H1 (cell line): ENCODE data around the gene CUL4A. TPM values are rescaled to one million over a fixed set of nuclear protein-coding genes. Genes with fewer than 3 reads are reported as not detected.

Source experiments
- CTCF ChIA-PET: fragments of 300-600 bp; sonication (Branson Sonifier 250); formaldehyde crosslinking; loops from one replicate; lab custom pipeline; 2021; ENCODE audit not compliant: partially characterized antibody; lab: Charles Lee
- POLR2A ChIA-PET: fragments of 300-600 bp; sonication (Branson Sonifier 250); formaldehyde crosslinking; loops from one replicate; lab custom pipeline; 2021; ENCODE audit warnings: inconsistent platforms; ENCODE audit not compliant: partially characterized antibody; lab: Charles Lee
- DNase-seq, 2 experiments: peaks; one replicate each; pipeline versions ENCODE4 v3.0.0 to v3.0.0-alpha.2; 2010 to 2022; ENCODE audit warnings: low spot score in 2 of 2, low read depth in 1 of 2, mixed read lengths in 1 of 2
- FAIRE-seq: peaks from 2 replicates; lab custom pipeline; 2011; peaks lifted over from hg19 to GRCh38; lab: Jason Lieb, UNC
- H2AFZ ChIP-seq: 2 replicates; pipeline ENCODE4 v1.8.1; 2012; ENCODE audit warnings: low read length, inconsistent platforms
- H2AK5ac ChIP-seq: 2 replicates; pipeline ENCODE4 v1.6.1; 2013; ENCODE audit warnings: low read depth, low read length
- H2BK120ac ChIP-seq: replicated peaks from 2 replicates; pipeline ENCODE3; 2013; ENCODE audit warnings: low read depth, low read length, inconsistent platforms
- H2BK12ac ChIP-seq: 2 replicates; pipeline ENCODE4 v1.6.1; 2013; ENCODE audit warnings: low read depth, low read length
- H2BK15ac ChIP-seq: 2 replicates; pipeline ENCODE4 v1.6.1; 2013; ENCODE audit warnings: low read length
- H2BK20ac ChIP-seq: 2 replicates; pipeline ENCODE4 v1.6.1; 2013; ENCODE audit warnings: low read length
- H2BK5ac ChIP-seq: 2 replicates; pipeline ENCODE4 v1.6.1; 2013; ENCODE audit warnings: low read depth, low read length
- H3K14ac ChIP-seq: 2 replicates; pipeline ENCODE4 v1.6.1; 2013; ENCODE audit warnings: inconsistent platforms; ENCODE audit not compliant: insufficient read length
- H3K18ac ChIP-seq: 2 replicates; pipeline ENCODE4 v1.6.1; 2013; ENCODE audit warnings: low read length; ENCODE audit errors: extremely low read depth
- H3K23ac ChIP-seq: 2 replicates; pipeline ENCODE4 v1.6.1; 2013; ENCODE audit warnings: inconsistent platforms; ENCODE audit not compliant: insufficient read length
- H3K23me2 ChIP-seq: 2 replicates; pipeline ENCODE4 v1.6.1; 2013; ENCODE audit warnings: low read depth, low read length
- H3K27ac ChIP-seq: 2 replicates; pipeline ENCODE4 v1.6.1; 2011; ENCODE audit warnings: low read depth, low read length, inconsistent platforms
- H3K27me3 ChIP-seq, 4 experiments: replicated peaks in 1 of 4; 1 replicate in 1 of 4; 2 replicates in 3 of 4; pipeline versions ENCODE4 v1.6.1 to v1.8.1; 2011 to 2013; ENCODE audit warnings: low read length in 3 of 4, mild to moderate bottlenecking in 3 of 4, inconsistent platforms in 2 of 4, mixed read lengths in 2 of 4, moderate library complexity in 1 of 4; ENCODE audit not compliant: control insufficient read depth in 3 of 4, insufficient read depth in 3 of 4; ENCODE audit errors: extremely low read depth in 1 of 4
- H3K36me3 ChIP-seq, 4 experiments: 2 replicates each; pipeline versions ENCODE4 v1.6.1 to v1.8.1; 2011 to 2013; ENCODE audit warnings: mild to moderate bottlenecking in 4 of 4, low read length in 3 of 4, moderate library complexity in 2 of 4, control low read depth in 1 of 4, inconsistent platforms in 1 of 4; ENCODE audit not compliant: insufficient read depth in 4 of 4, control insufficient read depth in 2 of 4
- H3K4ac ChIP-seq: replicated peaks from 2 replicates; pipeline ENCODE3; 2013; ENCODE audit warnings: low read length, low read depth, mixed read lengths, inconsistent platforms; ENCODE audit not compliant: insufficient read length
- H3K4me1 ChIP-seq, 4 experiments: replicated peaks in 1 of 4; 1 replicate in 1 of 4; 2 replicates in 3 of 4; pipeline versions ENCODE4 v1.6.1 to v1.8.1; 2011 to 2013; ENCODE audit warnings: low read length in 3 of 4, inconsistent platforms in 2 of 4, mixed read lengths in 1 of 4; ENCODE audit not compliant: insufficient read depth in 4 of 4, control insufficient read depth in 3 of 4
- H3K4me2 ChIP-seq, 2 experiments: 2 replicates each; pipeline versions ENCODE4 v1.6.1 to v1.8.1; 2011 to 2013; ENCODE audit warnings: low read depth in 2 of 2, low read length in 2 of 2, control low read depth in 1 of 2, inconsistent platforms in 1 of 2, mild to moderate bottlenecking in 1 of 2; ENCODE audit not compliant: insufficient read depth in 1 of 2
- H3K4me3 ChIP-seq, 4 experiments: fragments of 200-600, 300-600 bp in 1 of 4; sonication (generic), shearing (Covaris generic), sonication (Bioruptor Twin) in 1 of 4; 2 replicates each; pipeline versions ENCODE4 v1.5.1 to v1.8.1; 2011 to 2016; ENCODE audit warnings: low read length in 4 of 4, low read depth in 3 of 4, control low read depth in 2 of 4, inconsistent platforms in 2 of 4, mild to moderate bottlenecking in 2 of 4, mixed read lengths in 1 of 4, moderate library complexity in 1 of 4; ENCODE audit not compliant: insufficient read depth in 2 of 4; ENCODE audit errors: extremely low read depth in 1 of 4
- H3K56ac ChIP-seq: replicated peaks from 2 replicates; pipeline ENCODE3; 2013; ENCODE audit warnings: low read depth, mild to moderate bottlenecking, mixed read lengths, low read length, inconsistent platforms; ENCODE audit not compliant: insufficient read length
- H3K79me1 ChIP-seq: 2 replicates; pipeline ENCODE4 v1.6.1; 2013; ENCODE audit warnings: low read depth, low read length, control low read depth
- H3K79me2 ChIP-seq, 2 experiments: 2 replicates each; pipeline versions ENCODE4 v1.6.1 to v1.8.1; 2012 to 2013; ENCODE audit warnings: low read length in 2 of 2, mild to moderate bottlenecking in 2 of 2, inconsistent platforms in 1 of 2; ENCODE audit not compliant: insufficient read depth in 2 of 2, control insufficient read depth in 1 of 2
- H3K9ac ChIP-seq, 4 experiments: replicated peaks in 1 of 4; 1 replicate in 1 of 4; 2 replicates in 3 of 4; pipeline versions ENCODE4 v1.6.1 to v1.8.1; 2011 to 2013; ENCODE audit warnings: low read depth in 3 of 4, low read length in 3 of 4, control low read depth in 2 of 4, mild to moderate bottlenecking in 2 of 4, moderate library complexity in 2 of 4, inconsistent platforms in 1 of 4; ENCODE audit errors: extremely low read depth in 1 of 4
- H3K9me3 ChIP-seq, 2 experiments: 2 replicates each; pipeline versions ENCODE4 v1.6.1 to v1.8.1; 2012 to 2013; ENCODE audit warnings: mild to moderate bottlenecking in 2 of 2, moderate library complexity in 2 of 2, control low read depth in 1 of 2, inconsistent platforms in 1 of 2, low read depth in 1 of 2, low read length in 1 of 2, mixed read lengths in 1 of 2; ENCODE audit not compliant: insufficient read depth in 2 of 2
- H4K20me1 ChIP-seq, 2 experiments: replicated peaks in 1 of 2; 2 replicates each; pipeline versions ENCODE3 to v1.8.1; 2011 to 2013; ENCODE audit warnings: inconsistent platforms in 2 of 2, low read length in 2 of 2, mild to moderate bottlenecking in 1 of 2; ENCODE audit not compliant: insufficient read depth in 2 of 2, control insufficient read depth in 1 of 2
- H4K5ac ChIP-seq: 2 replicates; pipeline ENCODE4 v1.6.1; 2013; ENCODE audit warnings: low read length, low read depth, mixed read lengths, inconsistent platforms; ENCODE audit not compliant: insufficient read length
- H4K8ac ChIP-seq: 2 replicates; pipeline ENCODE4 v1.8.0; 2013; ENCODE audit warnings: mild to moderate bottlenecking, moderate library complexity, low read length, inconsistent platforms; ENCODE audit not compliant: insufficient read depth; ENCODE audit errors: extremely low read depth
- H4K91ac ChIP-seq: replicated peaks from 2 replicates; pipeline ENCODE3; 2013; ENCODE audit warnings: low read length, mixed read lengths, inconsistent platforms; ENCODE audit not compliant: insufficient read length
- KDM5A ChIP-seq: fragments of 200-600 bp; IDR thresholded peaks from 2 replicates; pipeline ENCODE4 v1.7.1; 2012; ENCODE audit warnings: mild to moderate bottlenecking, low read length, inconsistent platforms, mixed read lengths
- POLR2A ChIP-seq, 2 experiments: IDR thresholded peaks; 1 replicate in 1 of 2; 2 replicates in 1 of 2; pipeline ENCODE4 v1.6.1; 2011; ENCODE audit warnings: low read depth in 2 of 2, low read length in 2 of 2, mild to moderate bottlenecking in 2 of 2; ENCODE audit errors: control extremely low read depth in 1 of 2
- TEAD4 ChIP-seq: IDR thresholded peaks from 2 replicates; pipeline ENCODE4 v1.6.1; 2012; ENCODE audit warnings: low read depth, low read length, inconsistent platforms, mixed read lengths
- WGBS, 2 experiments: shearing (Covaris generic) in 1 of 2; methylation state at CpG; one replicate each; pipeline versions ENCODE4 v1.1.6 to v1.1.7; 2013 to 2015; ENCODE audit warnings: low lambda C conversion rate in 2 of 2, mixed read lengths in 2 of 2, inconsistent platforms in 1 of 2, low coverage in 1 of 2, missing lambda C conversion rate in 1 of 2; ENCODE audit not compliant: insufficient replicate concordance in 2 of 2, insufficient coverage in 1 of 2, insufficient read length in 1 of 2; ENCODE audit errors: extremely low coverage in 1 of 2, missing lambda C conversion rate in 1 of 2; 5-methylcytosine and 5-hydroxymethylcytosine counted together
- polyA plus RNA-seq, 7 experiments: library from polyadenylated mRNA; depleted of rRNA in 3 of 7; stranded (reverse) in 5 of 7; unstranded in 2 of 7; fragments of >200 nt in 5 of 7; fragments of 200-250 nt in 2 of 7; gene quantifications; 1 replicate in 5 of 7; 2 replicates in 1 of 7; 4 replicates in 1 of 7; pipeline versions ENCODE4 v1.2.1 to v1.2.3, GENCODE V29; 2011 to 2013; ENCODE audit warnings: missing spikeins in 2 of 7, mixed read lengths in 2 of 7
- total RNA-seq: library from RNA; stranded (reverse); fragmentation: NEBNext Ultra II Directional; extraction: Animal tissue kit (Norgen Biotek cat#: 25700); gene quantifications from 2 replicates; pipeline ENCODE4 v1.2.1, GENCODE V29; 2021

The CUL4A gene
- total and polyA plus RNA-seq, 2 of the 8 experiments (the other 6 are each of a cell fraction or from before 2014, with no cell fraction given) = 54.7 to 101 TPM

GRCh38 chr13:113223070-113223469 is 13.7 kb downstream of the CUL4A start:
- H3K9ac ChIP-seq = no peak overlapping the region
- no peak overlapping the region for H3K27ac ChIP-seq
- FAIRE-seq (no peak), DNase-seq (no peak)
- peaks cover 24% of the 10 kb centered on the region for H3K79me1 ChIP-seq
- no peak overlapping the region for H2BK15ac ChIP-seq
- H3K4me2 ChIP-seq = no peak overlapping the region
- no peak overlapping the region for H2BK20ac ChIP-seq
- no peak overlapping the region for H2BK5ac ChIP-seq
- H4K20me1 ChIP-seq = peaks cover 13 to 28% of the 10 kb centered on the region in 2 experiments
- POLR2A ChIA-PET = interaction anchor here (1.3 to 1.8 kb wide), 4 partner anchors 10 to 31 kb away, joined by 3 to 4 read pairs (median 4); partner anchors contain the start of gene CUL4A
- H3K4me3 ChIP-seq = no peak overlapping the region
- H3K4me1 ChIP-seq = no peaks in the 10 kb centered on the region; a peak in 2 of 7 replicates
- no peaks in the 10 kb centered on the region for H3K23me2 ChIP-seq
- H3K56ac ChIP-seq = no peak overlapping the region
- H3K18ac ChIP-seq = no peak overlapping the region
- no peak overlapping the region for H2AFZ ChIP-seq
- no peak overlapping the region for H4K5ac ChIP-seq
- peaks cover 10 to 77% of the 10 kb centered on the region in 2 experiments for H3K79me2 ChIP-seq
- H3K27me3 ChIP-seq = no peaks in the 10 kb centered on the region
- WGBS, 2 experiments = 91% methylated on average over 7 of the region's 7 CpGs; no CpG with 5 or more reads in 1 of the 2 experiments
- H3K36me3 ChIP-seq = peaks cover 28 to 86% (median 36%) of the 10 kb centered on the region in 4 experiments; a peak in 7 of 8 replicates
- CTCF ChIA-PET = interaction anchor here (0.6 kb wide), 1 partner anchor 38 kb away, joined by 3 read pairs; no protein-coding TSS in a partner anchor
- no peaks in the 10 kb centered on the region for H3K9me3 ChIP-seq
- no peak overlapping the region for H3K4ac ChIP-seq
- H3K14ac ChIP-seq = no peak overlapping the region
- H2BK120ac ChIP-seq = no peak overlapping the region
- no peak overlapping the region for H2AK5ac ChIP-seq
- no peak overlapping the region for H2BK12ac ChIP-seq
- H4K91ac ChIP-seq = no peak overlapping the region
- TF ChIP-seq TEAD4 (no peak), KDM5A (no peak), POLR2A (IDR thresholded peaks at IDR 0.05; ENCODE audit: control extremely low read depth in 1 of 2, low read depth in 2 of 2, low read length in 2 of 2) (0 out of 3 replicates have a peak, but pooled peaks of 1 of the 2 experiments have one; percentile 28)
- H4K8ac ChIP-seq = no peak overlapping the region
- no peak overlapping the region for H3K23ac ChIP-seq
